Ascending aorta (tissue), 2 donors: ENCODE data around the gene TTBK2. TPM values are rescaled to one million over a fixed set of nuclear protein-coding genes. Genes with fewer than 3 reads are reported as not detected.

Experiments used
- DNase-seq, 2 donors: peaks; one replicate each; pipeline ENCODE4 v3.0.0-alpha.2; 2019; ENCODE audit warnings: low spot score in 2 of 2
- H3K27ac ChIP-seq, 2 donors: fragments of 200-600 bp; sonication (generic); one replicate each; pipeline ENCODE4 v1.5.1; 2016 to 2017; ENCODE audit warnings: mild to moderate bottlenecking in 1 of 2
- H3K27me3 ChIP-seq: fragments of 200-600 bp; sonication (generic); one replicate; pipeline ENCODE4 v1.5.1; 2017
- H3K36me3 ChIP-seq, 2 donors: fragments of 200-600 bp; sonication (generic); one replicate each; pipeline ENCODE4 v1.5.1; 2016
- H3K4me1 ChIP-seq, 2 donors: fragments of 200-600 bp; sonication (generic); one replicate each; pipeline ENCODE4 v1.5.1; 2016 to 2017; ENCODE audit warnings: mild to moderate bottlenecking in 1 of 2
- H3K4me3 ChIP-seq, 2 donors: fragments of 200-600 bp; sonication (generic); one replicate each; pipeline ENCODE4 v1.5.1; 2016 to 2017; ENCODE audit warnings: mild to moderate bottlenecking in 1 of 2
- H3K9me3 ChIP-seq, 2 donors: fragments of 200-600 bp; sonication (generic); one replicate each; pipeline ENCODE4 v1.5.1; 2016
- CTCF ChIP-seq, 3 experiments: fragments of 200-600 bp in 2 of 3; fragments of 450-650 bp in 1 of 3; sonication (generic) in 2 of 3; IDR thresholded peaks; one replicate each; pipeline ENCODE4 v1.5.1; 2016 to 2019; ENCODE audit warnings: antibody characterized with exemption in 3 of 3, mild to moderate bottlenecking in 1 of 3, moderate library complexity in 1 of 3
- intact Hi-C: fragments of 100-400 bp; cut with DNase I; formaldehyde crosslinking; loops from one replicate; pipeline ENCODE4 v1.15.1; 2023
- total RNA-seq: library from RNA; depleted of rRNA; stranded (reverse); fragments of >200 nt; gene quantifications from one replicate; pipeline ENCODE4 v1.1.0, GENCODE V29; 2016

Gene TTBK2
- total RNA-seq, 1 donor from 2014 or later = 25.3 TPM

GRCh38 chr15:42732095-42732827 is 188.3 kb downstream of the TTBK2 start:
- peaks cover 9 to 15% of the 10 kb centered on the region in 2 donors for H3K4me1 ChIP-seq
- H3K27me3 ChIP-seq = no peaks in the 10 kb centered on the region
- TF ChIP-seq CTCF (IDR thresholded peaks at IDR 0.05) = no peak
- no peak for DNase-seq
- no peaks in the 10 kb centered on the region for H3K9me3 ChIP-seq
- H3K27ac ChIP-seq = no peak overlapping the region
- no peak overlapping the region for H3K4me3 ChIP-seq
- peaks cover 51 to 78% of the 10 kb centered on the region in 2 donors for H3K36me3 ChIP-seq
- intact Hi-C loops = no loop called here

- Histone ChIP-seq H3K27ac (no peak overlapping the region), H3K4me3 (no peak overlapping the region), H3K36me3 (peaks cover 57 to 86% of the 10 kb centered on the region in 2 donors), H3K27me3 (no peaks in the 10 kb centered on the region), H3K4me1 (peaks cover 9 to 14% of the 10 kb centered on the region in 2 donors), H3K9me3 (no peaks in the 10 kb centered on the region)
- no peak for DNase-seq
- intact Hi-C loops = no loop called here
- TF ChIP-seq CTCF (IDR thresholded peaks at IDR 0.05) = no peak
Measured at GRCh38 chr15:42731461-42731860, 189.1 kb downstream of the TTBK2 start.

- intact Hi-C loops = no loop called here
- H3K4me3 ChIP-seq = no peak overlapping the region
- no peak for DNase-seq
- H3K4me1 ChIP-seq = peaks cover 4 to 7% of the 10 kb centered on the region in 2 donors
- no peaks in the 10 kb centered on the region for H3K27me3 ChIP-seq
- no peak for TF ChIP-seq CTCF (IDR thresholded peaks at IDR 0.05)
- no peaks in the 10 kb centered on the region for H3K9me3 ChIP-seq
- H3K36me3 ChIP-seq = peaks cover 65 to 94% of the 10 kb centered on the region in 2 donors
- no peak overlapping the region for H3K27ac ChIP-seq
Measured at GRCh38 chr15:42730536-42730935, 190.0 kb downstream of the TTBK2 start.

GRCh38 chr15:42730135-42730534 is 190.4 kb downstream of the TTBK2 start:
- intact Hi-C loops = no loop called here
- Histone ChIP-seq H3K27ac (no peak overlapping the region), H3K27me3 (no peaks in the 10 kb centered on the region), H3K36me3 (peaks cover 68 to 95% of the 10 kb centered on the region in 2 donors), H3K4me3 (no peak overlapping the region), H3K9me3 (no peaks in the 10 kb centered on the region), H3K4me1 (peaks cover 0 to 3% of the 10 kb centered on the region in 2 donors)
- DNase-seq = no peak
- TF ChIP-seq CTCF (IDR thresholded peaks at IDR 0.05) = no peak

GRCh38 chr15:42729409-42729808 is 191.2 kb downstream of the TTBK2 start:
- H3K27ac ChIP-seq = no peak overlapping the region
- peaks cover 75 to 97% of the 10 kb centered on the region in 2 donors for H3K36me3 ChIP-seq
- H3K4me1 ChIP-seq = no peaks in the 10 kb centered on the region

More at GRCh38 chr15:42729409-42729808, 191.2 kb downstream of the TTBK2 start:
- no peaks in the 10 kb centered on the region for H3K27me3 ChIP-seq
- intact Hi-C loops = no loop called here
- H3K4me3 ChIP-seq = no peak overlapping the region
- no peak for DNase-seq
- no peak for TF ChIP-seq CTCF (IDR thresholded peaks at IDR 0.05)
- H3K9me3 ChIP-seq = no peaks in the 10 kb centered on the region
